Stimulated activated CD4-positive, alpha-beta T cell treated with anti-CD3 and anti-CD28 coated beads, Interleukin-1b, Interleukin-23, amount 100 ng/mL, for 4 hours (primary cell): ENCODE measurements around the gene TAB3.
"Not testable (repeated sequence)": the region's sequence is repeated elsewhere in the genome, so short reads cannot be mapped to it uniquely, and the experiment has no call there.

Source experiments
- DNase-seq, 2 donors: peaks; one replicate each; pipeline ENCODE4 v3.0.0-alpha.2; 2020; ENCODE audit warnings: low read depth in 2 of 2

The TAB3 gene

GRCh38 chrX:30816079-30816478 lies 73.0 kb downstream of the TAB3 start:
- DNase-seq, result no peak

- DNase-seq, result no peak
These were observed 74.1 kb downstream of the TAB3 start for GRCh38 chrX:30814978-30815377.

GRCh38 chrX:30812326-30812725 lies 76.7 kb downstream of the TAB3 start:
- DNase-seq, result no peak

GRCh38 chrX:30806187-30806728 lies 82.8 kb downstream of the TAB3 start:
- DNase-seq, result no peak

GRCh38 chrX:30804462-30804861 lies 84.6 kb downstream of the TAB3 start:
- no peak for DNase-seq

- no peak for DNase-seq
These were observed 88.2 kb downstream of the TAB3 start for GRCh38 chrX:30800901-30801300.

GRCh38 chrX:30799327-30799726 lies 89.7 kb downstream of the TAB3 start:
- DNase-seq, result no peak

- DNase-seq, result no peak
These were observed 90.2 kb downstream of the TAB3 start for GRCh38 chrX:30798810-30799209.

GRCh38 chrX:30797301-30797700 lies 91.8 kb downstream of the TAB3 start:
- DNase-seq, result not testable (repeated sequence)

- no peak for DNase-seq
These were observed 92.8 kb downstream of the TAB3 start for GRCh38 chrX:30795981-30796958.

GRCh38 chrX:30794497-30794896 lies 94.6 kb downstream of the TAB3 start:
- no peak for DNase-seq

- DNase-seq, result no peak
These were observed 95.3 kb downstream of the TAB3 start for GRCh38 chrX:30793767-30794103.

GRCh38 chrX:30793075-30793766 lies 95.8 kb downstream of the TAB3 start:
- no peak for DNase-seq

GRCh38 chrX:30791296-30792278 lies 97.5 kb downstream of the TAB3 start:
- no peak for DNase-seq

GRCh38 chrX:30787012-30787411 lies 102.0 kb downstream of the TAB3 start:
- no peak for DNase-seq

GRCh38 chrX:30786374-30786773 lies 102.7 kb downstream of the TAB3 start:
- DNase-seq, result no peak

GRCh38 chrX:30781711-30782444 lies 107.2 kb downstream of the TAB3 start:
- DNase-seq, result no peak

- DNase-seq, result no peak
These were observed 109.5 kb downstream of the TAB3 start for GRCh38 chrX:30779453-30780030.

GRCh38 chrX:30777575-30777974 lies 111.5 kb downstream of the TAB3 start:
- no peak for DNase-seq
